Loucy (cell line): Measurements from ENCODE around the gene TADA1.

Experiments
- H2AFZ ChIP-seq: fragments of 200-600 bp; sonication (generic); 2 replicates; pipeline ENCODE4 v1.6.0; 2016; ENCODE audit warnings: antibody characterized with exemption, mild to moderate bottlenecking, low read length, moderate library complexity
- H3F3A ChIP-seq: fragments of 200-600 bp; 2 replicates; pipeline ENCODE4 v1.6.0; 2016; ENCODE audit warnings: antibody characterized with exemption, low read depth, mild to moderate bottlenecking
- H3K27me3 ChIP-seq: fragments of 200-600 bp; sonication (generic); 2 replicates; pipeline ENCODE4 v1.6.1; 2014; ENCODE audit warnings: low read length, mild to moderate bottlenecking; ENCODE audit not compliant: insufficient read depth, poor library complexity, severe bottlenecking
- H3K36me3 ChIP-seq: fragments of 200-600 bp; sonication (generic); 2 replicates; pipeline ENCODE4 v1.6.1; 2016; ENCODE audit warnings: low read length; ENCODE audit not compliant: insufficient read depth
- H3K4me1 ChIP-seq: fragments of 200-600 bp; sonication (generic); 2 replicates; pipeline ENCODE4 v1.5.1; 2014; ENCODE audit warnings: low read length, mild to moderate bottlenecking; ENCODE audit not compliant: insufficient read depth, poor library complexity, severe bottlenecking
- H3K4me2 ChIP-seq: fragments of 200-600 bp; sonication (generic); 2 replicates; pipeline ENCODE4 v1.6.0; 2014; ENCODE audit warnings: antibody characterized with exemption, low read length, low read depth, mild to moderate bottlenecking; ENCODE audit not compliant: poor library complexity, severe bottlenecking
- H3K4me3 ChIP-seq: fragments of 200-600 bp; sonication (generic); 2 replicates; pipeline ENCODE4 v1.5.1; 2014; ENCODE audit warnings: low read length, mild to moderate bottlenecking, mixed read lengths; ENCODE audit not compliant: poor library complexity, severe bottlenecking
- H3K79me2 ChIP-seq: fragments of 200-600 bp; sonication (generic); 2 replicates; pipeline ENCODE4 v1.6.1; 2014; ENCODE audit warnings: low read length; ENCODE audit not compliant: insufficient read depth
- H3K9ac ChIP-seq: fragments of 200-600 bp; sonication (generic); 2 replicates; pipeline ENCODE4 v1.6.0; 2014; ENCODE audit warnings: mild to moderate bottlenecking, low read depth, low read length, moderate library complexity; ENCODE audit not compliant: poor library complexity, severe bottlenecking
- H3K9me2 ChIP-seq: fragments of 200-600 bp; sonication (generic); replicated peaks from 2 replicates; pipeline ENCODE4 v1.6.1; 2016; ENCODE audit warnings: low read depth, low read length, mixed read lengths
- H3K9me3 ChIP-seq: fragments of 200-600 bp; sonication (generic); 2 replicates; pipeline ENCODE4 v1.6.1; 2014; ENCODE audit warnings: mild to moderate bottlenecking, antibody characterized with exemption, low read length, low read depth; ENCODE audit not compliant: insufficient read depth
- H4K20me1 ChIP-seq: fragments of 200-600 bp; sonication (generic); 2 replicates; pipeline ENCODE4 v1.6.0; 2014; ENCODE audit warnings: antibody characterized with exemption, low read length, mild to moderate bottlenecking; ENCODE audit not compliant: insufficient read depth, poor library complexity, severe bottlenecking
- EZH2phosphoT487 ChIP-seq: fragments of 200-600 bp; IDR thresholded peaks from 2 replicates; pipeline ENCODE4 v1.6.1; 2018; ENCODE audit warnings: antibody characterized with exemption, mild to moderate bottlenecking, moderate library complexity, borderline replicate concordance
- TF ChIP-seq, protein P1 (sequence below): fragments of 200-600 bp; sonication (generic); conservative IDR thresholded peaks from 2 replicates; pipeline ENCODE4 v1.5.1; 2014; ENCODE audit warnings: mild to moderate bottlenecking, antibody characterized with exemption, low read length

The TADA1 gene

GRCh38 chr1:166813508-166814223 lies 62.4 kb downstream of the TADA1 start:
- H3K9ac ChIP-seq: no peak overlapping the region
- no peak for TF ChIP-seq EZH2phosphoT487
- TF ChIP-seq, protein P1, sequence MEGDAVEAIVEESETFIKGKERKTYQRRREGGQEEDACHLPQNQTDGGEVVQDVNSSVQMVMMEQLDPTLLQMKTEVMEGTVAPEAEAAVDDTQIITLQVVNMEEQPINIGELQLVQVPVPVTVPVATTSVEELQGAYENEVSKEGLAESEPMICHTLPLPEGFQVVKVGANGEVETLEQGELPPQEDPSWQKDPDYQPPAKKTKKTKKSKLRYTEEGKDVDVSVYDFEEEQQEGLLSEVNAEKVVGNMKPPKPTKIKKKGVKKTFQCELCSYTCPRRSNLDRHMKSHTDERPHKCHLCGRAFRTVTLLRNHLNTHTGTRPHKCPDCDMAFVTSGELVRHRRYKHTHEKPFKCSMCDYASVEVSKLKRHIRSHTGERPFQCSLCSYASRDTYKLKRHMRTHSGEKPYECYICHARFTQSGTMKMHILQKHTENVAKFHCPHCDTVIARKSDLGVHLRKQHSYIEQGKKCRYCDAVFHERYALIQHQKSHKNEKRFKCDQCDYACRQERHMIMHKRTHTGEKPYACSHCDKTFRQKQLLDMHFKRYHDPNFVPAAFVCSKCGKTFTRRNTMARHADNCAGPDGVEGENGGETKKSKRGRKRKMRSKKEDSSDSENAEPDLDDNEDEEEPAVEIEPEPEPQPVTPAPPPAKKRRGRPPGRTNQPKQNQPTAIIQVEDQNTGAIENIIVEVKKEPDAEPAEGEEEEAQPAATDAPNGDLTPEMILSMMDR: peak; percentile 38
- H3K4me3 ChIP-seq: no peak overlapping the region
- H4K20me1 ChIP-seq: no peaks in the 10 kb centered on the region
- H2AFZ ChIP-seq: no peak overlapping the region
- H3K27me3 ChIP-seq: no peaks in the 10 kb centered on the region
- H3K79me2 ChIP-seq: no peaks in the 10 kb centered on the region
- H3K4me1 ChIP-seq: no peaks in the 10 kb centered on the region
- H3K4me2 ChIP-seq: no peak overlapping the region
- no peaks in the 10 kb centered on the region for H3K9me3 ChIP-seq
- no peaks in the 10 kb centered on the region for H3K36me3 ChIP-seq
- no peaks in the 10 kb centered on the region for H3F3A ChIP-seq
- H3K9me2 ChIP-seq: no peaks in the 10 kb centered on the region

DNA sequence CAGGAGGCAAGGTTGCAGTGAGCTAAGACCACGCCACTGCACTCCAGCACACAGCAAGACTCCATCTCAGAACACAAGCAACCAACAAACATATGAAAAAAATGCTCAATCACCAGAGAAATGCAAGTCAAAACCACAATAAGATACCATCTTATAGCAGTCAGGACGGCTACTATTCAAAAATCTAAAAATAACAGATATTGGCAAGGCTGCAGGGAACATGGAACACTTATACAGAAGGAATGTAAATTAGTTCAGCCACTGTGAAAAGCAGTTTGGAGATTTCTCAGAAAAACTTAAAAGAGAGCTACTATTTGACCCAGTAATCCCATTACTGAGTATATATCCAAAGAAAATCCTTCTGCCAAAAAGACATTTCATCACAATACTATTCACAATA lies 64.4 kb downstream of the TADA1 start:
- no peaks in the 10 kb centered on the region for H3K36me3 ChIP-seq
- H3K9ac ChIP-seq: no peak overlapping the region
- no peaks in the 10 kb centered on the region for H3K27me3 ChIP-seq
- H3K4me2 ChIP-seq: no peak overlapping the region
- no peaks in the 10 kb centered on the region for H3F3A ChIP-seq
- no peaks in the 10 kb centered on the region for H3K9me3 ChIP-seq
- H3K4me3 ChIP-seq: no peak overlapping the region
- H4K20me1 ChIP-seq: no peaks in the 10 kb centered on the region
- H3K79me2 ChIP-seq: no peaks in the 10 kb centered on the region
- TF ChIP-seq, protein P1: no peak
- TF ChIP-seq EZH2phosphoT487: no peak
- H3K4me1 ChIP-seq: no peaks in the 10 kb centered on the region
- no peak overlapping the region for H2AFZ ChIP-seq
- H3K9me2 ChIP-seq: no peaks in the 10 kb centered on the region

DNA sequence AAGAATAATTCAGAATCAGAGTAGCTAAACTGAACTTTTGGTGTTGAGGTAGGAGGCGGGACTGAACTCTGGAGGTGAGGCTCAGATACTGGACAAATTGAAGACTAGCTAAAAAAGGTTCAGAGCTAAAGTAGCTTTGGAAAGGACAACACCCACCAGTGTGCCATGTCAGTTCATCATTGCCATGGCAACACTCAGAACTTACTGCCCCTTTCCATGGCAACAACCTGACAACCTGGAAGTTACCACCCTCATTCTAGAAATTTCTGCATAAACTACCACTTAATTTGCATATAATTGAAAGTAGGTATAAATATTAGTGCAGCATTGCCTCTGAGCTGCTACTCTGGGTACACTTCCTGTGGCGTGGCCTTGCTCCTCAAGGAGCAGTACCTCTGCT lies 67.1 kb downstream of the TADA1 start:
- TF ChIP-seq EZH2phosphoT487: no peak
- TF ChIP-seq, protein P1: no peak

More for the DNA sequence above, 67.1 kb downstream of the TADA1 start:
- H3K4me1 ChIP-seq: no peaks in the 10 kb centered on the region
- H3K4me2 ChIP-seq: no peak overlapping the region
- no peaks in the 10 kb centered on the region for H4K20me1 ChIP-seq
- H3K9ac ChIP-seq: no peak overlapping the region
- no peaks in the 10 kb centered on the region for H3F3A ChIP-seq
- H2AFZ ChIP-seq: no peak overlapping the region
- no peaks in the 10 kb centered on the region for H3K27me3 ChIP-seq
- H3K9me3 ChIP-seq: no peaks in the 10 kb centered on the region
- no peaks in the 10 kb centered on the region for H3K79me2 ChIP-seq
- H3K4me3 ChIP-seq: no peak overlapping the region
- H3K36me3 ChIP-seq: no peaks in the 10 kb centered on the region
- H3K9me2 ChIP-seq: no peaks in the 10 kb centered on the region
